Muscle of leg (tissue), 11 donors: ENCODE measurements around the gene HOXA11. TPM values are rescaled to one million over a fixed set of nuclear protein-coding genes. Genes with fewer than 3 reads are reported as not detected.
A peak's percentile ranks its signal among the peaks of the same experiment; 100 is the strongest.

Source experiments
- DNase-seq: peaks from one replicate; pipeline ENCODE4 v3.0.0; 2013
- H3K27ac ChIP-seq: one replicate; pipeline ENCODE4 v1.5.1; 2013; ENCODE audit warnings: mild to moderate bottlenecking, low read length, control low read depth
- H3K27me3 ChIP-seq: one replicate; pipeline ENCODE4 v1.6.1; 2013; ENCODE audit warnings: low read length; ENCODE audit not compliant: control insufficient read depth, insufficient read depth
- H3K36me3 ChIP-seq: one replicate; pipeline ENCODE4 v1.6.1; 2013; ENCODE audit warnings: low read length; ENCODE audit not compliant: control insufficient read depth, insufficient read depth
- H3K4me1 ChIP-seq: one replicate; pipeline ENCODE4 v1.6.1; 2013; ENCODE audit warnings: low read length; ENCODE audit not compliant: control insufficient read depth, insufficient read depth
- H3K4me3 ChIP-seq: one replicate; pipeline ENCODE4 v1.5.1; 2013; ENCODE audit warnings: low read length, control low read depth
- H3K9me3 ChIP-seq: replicated peaks from 2 replicates; pipeline ENCODE4 v1.6.1; 2013; ENCODE audit warnings: low read depth, low read length; ENCODE audit not compliant: control insufficient read depth
- WGBS: methylation state at CpG from one replicate; pipeline ENCODE4 v1.1.5; 2013; ENCODE audit warnings: missing lambda C conversion rate; ENCODE audit not compliant: insufficient coverage; 5-methylcytosine and 5-hydroxymethylcytosine counted together
- polyA plus RNA-seq, 8 donors: library from polyadenylated mRNA; unstranded; fragments of 120-200 nt; gene quantifications; one replicate each; pipeline versions ENCODE4 v1.2.1 to v1.2.3, GENCODE V29; 2013; ENCODE audit warnings: inconsistent platforms in 1 of 8, low replicate concordance in 1 of 8; ENCODE audit not compliant: insufficient read length in 8 of 8, insufficient read depth in 1 of 8
- total RNA-seq: library from RNA; stranded (reverse); fragments of 120-200 nt; gene quantifications from one replicate; pipeline ENCODE4 v1.2.4, GENCODE V29; 2013

The HOXA11 gene
- total and polyA plus RNA-seq, 9 donors = 2.0 to 12.0 (median 6.5) TPM

DNA sequence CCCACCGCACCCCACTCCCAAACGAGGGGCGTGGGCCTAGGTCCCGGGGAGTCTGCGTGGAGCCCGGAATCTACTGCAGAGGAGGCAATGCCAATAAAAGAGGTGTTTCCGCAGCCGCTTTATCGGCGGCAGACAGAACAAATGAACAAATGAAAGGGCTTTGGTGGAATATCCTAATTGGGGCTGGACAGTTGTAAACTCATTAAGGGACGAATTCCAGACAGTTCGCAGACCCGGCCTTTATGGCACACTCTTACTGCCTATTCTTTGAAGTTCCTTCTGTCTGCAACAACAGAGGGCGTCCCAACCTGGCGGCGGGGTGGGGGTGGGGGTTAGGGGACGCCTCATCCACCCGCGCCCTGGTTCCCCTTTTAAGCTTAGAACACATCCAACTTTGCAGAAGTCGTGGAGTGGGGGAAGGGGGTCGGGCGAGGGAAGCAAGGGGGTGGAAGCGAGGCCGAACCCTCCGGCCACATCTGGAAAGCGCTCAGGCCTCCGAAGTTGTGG lies 23.8 kb downstream of the HOXA11 start:
- Histone ChIP-seq H3K4me3 (peak overlapping the region; percentile 72), H3K27ac (peak overlapping the region; percentile 97), H3K27me3 (peaks cover 58% of the 10 kb centered on the region), H3K36me3 (peaks cover 10% of the 10 kb centered on the region), H3K9me3 (no peaks in the 10 kb centered on the region), H3K4me1 (peaks cover 56% of the 10 kb centered on the region)
- 0% methylated on average over 8 of the region's 27 CpGs for WGBS
- DNase-seq = peak; percentile 76

DNA sequence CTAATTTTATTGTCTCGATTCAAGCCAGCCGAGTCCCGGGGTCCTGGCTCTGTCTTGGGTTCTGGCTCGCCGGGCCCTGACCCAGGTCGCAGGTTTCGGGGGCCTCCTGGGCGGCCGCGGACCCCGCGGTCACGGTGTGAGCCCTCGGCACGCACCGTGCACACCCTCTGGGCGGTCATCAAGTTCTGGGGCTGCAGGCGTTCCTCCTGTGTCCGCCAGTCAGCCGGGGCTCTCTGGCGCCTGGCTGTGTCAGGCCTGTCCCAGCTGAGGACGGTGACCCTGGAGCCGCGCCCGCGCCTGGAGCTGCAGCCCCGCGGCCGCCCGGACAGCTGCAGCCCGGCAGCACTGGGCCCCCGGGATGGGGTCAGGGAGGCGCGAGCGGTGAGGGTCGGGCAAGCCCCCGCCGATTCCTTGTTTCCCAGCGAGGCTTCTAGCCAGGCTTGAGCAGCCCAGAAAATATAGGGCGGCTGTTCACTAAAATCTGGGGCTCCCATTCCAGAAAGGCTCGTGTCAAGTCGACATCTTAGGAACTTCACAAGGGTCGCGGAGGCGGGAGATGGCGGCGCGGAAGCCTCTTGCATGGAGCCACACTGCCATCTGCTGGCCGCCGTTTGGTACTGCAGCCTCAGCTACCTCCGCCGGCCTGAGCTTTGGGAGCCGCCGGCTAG lies 24.4 kb downstream of the HOXA11 start:
- Histone ChIP-seq H3K9me3 (no peaks in the 10 kb centered on the region), H3K36me3 (peaks cover 10% of the 10 kb centered on the region), H3K4me1 (peaks cover 52% of the 10 kb centered on the region), H3K27ac (peak overlapping the region; percentile 97), H3K4me3 (peak overlapping the region; percentile 72), H3K27me3 (peaks cover 55% of the 10 kb centered on the region)
- 3% methylated on average over 50 of the region's 54 CpGs for WGBS
- DNase-seq = peak; percentile 95

DNA sequence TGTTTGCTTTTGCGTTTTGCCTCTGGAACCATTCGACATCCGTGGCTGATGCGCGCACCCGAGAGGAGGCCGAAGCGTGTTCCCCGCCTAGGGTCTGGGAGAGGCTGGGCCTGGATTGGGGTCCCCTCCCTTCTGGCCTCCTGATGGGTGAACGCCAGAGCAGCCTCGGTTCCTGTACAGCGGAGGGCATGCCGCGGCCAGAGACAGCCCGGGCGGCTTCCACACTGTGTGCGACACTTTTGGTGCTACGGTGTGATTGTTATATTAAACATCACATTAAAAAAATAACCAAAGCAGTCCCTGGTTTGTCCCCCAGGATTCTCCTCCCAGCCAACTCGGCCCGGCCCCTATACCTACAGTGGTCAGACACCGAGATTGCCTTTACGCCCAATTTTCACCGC lies 24.9 kb downstream of the HOXA11 start:
- peaks cover 59% of the 10 kb centered on the region for H3K27me3 ChIP-seq
- H3K9me3 ChIP-seq = no peaks in the 10 kb centered on the region
- H3K27ac ChIP-seq = peak overlapping the region; percentile 97
- H3K4me1 ChIP-seq = peaks cover 57% of the 10 kb centered on the region
- WGBS = 31% methylated on average over 14 of the region's 23 CpGs
- H3K4me3 ChIP-seq = peak overlapping the region; percentile 72
- DNase-seq = peak; percentile 70
- H3K36me3 ChIP-seq = peaks cover 10% of the 10 kb centered on the region

DNA sequence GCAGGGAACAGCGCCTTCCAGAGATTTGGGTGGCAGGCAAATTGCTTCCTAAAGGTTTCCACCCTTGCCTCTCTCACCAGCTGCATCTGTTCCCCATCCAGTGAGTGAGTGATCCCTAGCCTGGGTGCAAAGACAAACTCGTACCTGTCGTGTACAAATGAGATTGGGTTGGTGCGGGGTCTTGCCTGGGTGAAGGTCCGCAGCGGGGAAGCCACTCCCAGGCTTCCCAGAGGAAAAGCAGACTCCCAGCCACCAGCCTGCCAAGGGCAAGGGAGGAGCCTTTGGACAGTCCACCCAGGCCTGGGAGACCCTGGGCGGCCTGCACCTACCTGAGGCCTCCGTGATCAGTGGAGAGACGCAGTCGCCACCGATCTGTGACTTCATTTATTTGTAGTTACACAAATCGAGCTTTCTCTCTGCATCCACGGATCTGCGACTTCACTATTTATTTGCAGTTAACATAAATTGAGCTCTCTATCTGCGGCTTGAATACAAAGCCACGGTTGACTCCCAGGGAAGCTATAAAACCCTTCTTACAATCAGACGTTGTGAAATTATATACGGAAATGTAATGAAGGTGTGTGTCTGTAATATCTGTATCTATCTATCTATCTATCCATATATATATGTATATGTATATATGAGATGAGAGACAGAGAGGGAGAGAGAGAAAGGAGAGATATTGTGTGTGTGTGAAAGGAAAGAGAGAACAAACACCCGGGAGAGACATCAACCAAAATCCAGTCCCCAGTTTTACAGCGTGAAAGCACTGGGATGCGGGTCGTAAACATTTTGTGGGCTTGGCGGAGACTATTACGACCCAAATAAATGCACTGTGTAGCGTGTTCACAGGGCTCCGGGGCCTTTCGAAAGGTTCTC lies 25.5 kb downstream of the HOXA11 start:
- H3K4me1 ChIP-seq = peaks cover 58% of the 10 kb centered on the region
- WGBS = 79% methylated on average over 16 of the region's 27 CpGs

DNA sequence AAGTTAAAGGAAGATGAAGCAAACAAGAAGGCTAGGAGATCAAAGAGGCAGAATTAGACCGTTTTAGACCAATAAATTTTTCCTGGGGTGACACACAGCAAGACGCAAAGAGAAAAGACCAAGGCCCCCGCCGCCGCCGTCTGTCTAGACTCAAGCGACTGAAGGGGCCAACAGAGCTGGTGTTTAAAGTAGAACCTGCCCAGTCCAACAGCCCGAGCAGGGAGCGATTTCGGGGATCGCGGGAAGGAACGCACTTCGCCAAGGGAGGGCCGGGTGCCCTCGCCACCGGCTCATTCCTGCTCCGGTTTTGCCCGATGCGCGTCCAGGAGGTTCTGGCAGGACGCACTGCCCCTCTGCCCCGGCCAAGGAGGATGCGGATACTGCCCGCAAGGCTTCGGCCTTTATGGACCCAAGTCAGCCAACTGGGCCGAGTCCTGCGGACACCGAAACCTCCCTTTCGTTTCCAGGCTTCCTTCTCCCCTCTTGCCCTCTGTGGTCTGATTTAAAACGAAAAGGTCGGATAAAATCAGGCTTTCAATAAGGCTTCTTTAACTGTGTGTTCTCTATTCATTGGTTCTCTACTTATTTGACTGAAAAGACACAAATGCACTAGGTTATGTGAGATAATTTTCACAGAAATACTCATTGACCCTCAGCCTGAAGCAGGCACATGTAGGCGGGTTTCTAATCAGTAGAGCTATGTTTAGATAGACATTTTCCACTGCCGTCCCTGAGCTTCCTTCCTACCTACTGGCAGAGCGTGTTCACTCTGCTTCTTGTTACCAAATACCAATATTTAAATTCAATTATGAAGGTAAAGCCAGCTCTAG lies 26.4 kb downstream of the HOXA11 start:
- Histone ChIP-seq H3K4me1 (peaks cover 61% of the 10 kb centered on the region), H3K36me3 (peaks cover 20% of the 10 kb centered on the region), H3K27me3 (peaks cover 64% of the 10 kb centered on the region), H3K9me3 (no peaks in the 10 kb centered on the region), H3K4me3 (peak overlapping the region; percentile 19), H3K27ac (peak overlapping the region; percentile 97)
- WGBS = 83% methylated on average over 25 of the region's 35 CpGs
- no peak for DNase-seq

More for the DNA sequence above, 25.5 kb downstream of the HOXA11 start:
- Histone ChIP-seq H3K27ac (peak overlapping the region; percentile 97), H3K4me3 (peak overlapping the region; percentile 72), H3K36me3 (peaks cover 13% of the 10 kb centered on the region), H3K9me3 (no peaks in the 10 kb centered on the region), H3K27me3 (peaks cover 61% of the 10 kb centered on the region)
- DNase-seq = no peak

DNA sequence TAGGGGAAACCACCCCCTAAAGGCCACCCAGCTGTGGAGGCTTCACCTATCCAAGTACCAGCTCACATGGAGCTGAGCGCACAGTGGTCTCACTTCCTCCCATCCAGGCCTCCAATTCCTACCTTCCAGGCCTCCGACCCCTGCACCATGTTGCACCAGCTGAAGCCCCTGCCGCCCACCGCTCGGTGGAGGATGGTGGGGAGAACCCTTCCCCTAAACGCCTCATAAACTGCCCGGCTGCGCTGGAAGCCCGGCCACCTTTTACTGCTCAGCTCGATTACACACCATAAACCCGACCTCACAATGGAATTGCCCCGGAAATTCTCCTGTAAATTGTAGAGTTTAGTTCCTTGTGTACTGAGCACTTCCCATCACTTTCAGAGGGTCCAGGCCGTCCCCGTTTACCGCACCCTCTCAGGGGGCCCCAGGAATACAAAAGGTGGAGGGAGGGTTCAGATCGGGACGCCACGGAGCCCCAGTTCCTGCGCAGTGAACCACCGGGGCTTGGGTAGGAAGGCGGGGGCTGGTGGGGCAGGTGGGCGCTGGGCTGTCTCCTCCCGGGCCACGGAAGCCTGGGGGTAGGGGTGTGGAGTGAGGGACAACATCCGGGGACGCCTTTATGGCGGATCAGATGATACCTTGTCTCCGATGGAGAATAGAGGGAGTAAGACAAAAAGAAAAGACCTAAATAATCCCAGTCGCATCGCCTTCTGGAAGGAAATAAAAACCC lies 27.2 kb downstream of the HOXA11 start:
- 74% methylated on average over 15 of the region's 30 CpGs for whole genome bisulfite sequencing
- no peak for DNase-seq
- Histone ChIP-seq H3K4me3 (peak overlapping the region; percentile 19), H3K36me3 (peaks cover 16% of the 10 kb centered on the region), H3K27ac (peak overlapping the region; percentile 29), H3K27me3 (peaks cover 65% of the 10 kb centered on the region), H3K4me1 (peaks cover 68% of the 10 kb centered on the region), H3K9me3 (no peaks in the 10 kb centered on the region)

DNA sequence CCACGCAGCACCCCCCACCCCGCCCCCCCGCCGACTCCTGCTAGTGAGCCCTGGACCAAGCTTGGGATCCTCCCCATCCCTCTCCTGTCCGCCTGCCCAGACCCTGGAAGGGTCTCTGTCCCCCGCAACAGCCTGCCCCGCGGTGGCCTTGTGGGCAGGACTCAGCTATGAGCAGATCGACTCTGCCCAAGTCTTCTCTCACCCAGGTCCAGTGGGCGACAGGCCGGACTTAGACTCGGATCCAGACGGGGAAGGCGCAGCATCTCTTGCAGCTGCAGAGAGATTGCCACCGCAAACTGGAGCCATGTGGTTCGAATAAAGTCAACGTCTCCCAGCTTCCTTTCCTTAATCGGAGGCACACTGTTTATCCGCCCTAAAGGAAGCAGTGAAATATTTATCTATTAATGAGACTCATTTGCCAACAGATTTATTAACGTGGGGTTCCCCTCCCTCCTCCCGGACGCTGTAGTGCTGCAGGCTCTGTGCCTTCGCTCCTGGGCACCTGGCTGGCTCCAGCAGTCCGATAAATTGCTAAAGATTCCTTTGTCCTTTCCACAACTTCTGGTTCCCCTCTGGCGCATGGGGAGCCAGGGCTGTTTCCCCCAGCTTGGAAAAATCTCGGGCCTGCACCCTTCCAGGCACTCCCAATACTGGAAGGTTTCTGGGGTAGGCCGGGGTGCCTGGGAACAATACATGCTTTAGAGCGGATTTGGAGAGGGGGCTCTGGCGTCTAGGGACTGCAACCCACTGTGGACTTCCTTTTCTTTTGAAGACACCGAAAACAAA lies 27.9 kb downstream of the HOXA11 start:
- Histone ChIP-seq H3K4me3 (peak overlapping the region; percentile 60), H3K27ac (peak overlapping the region; percentile 92), H3K9me3 (no peaks in the 10 kb centered on the region), H3K36me3 (peaks cover 15% of the 10 kb centered on the region), H3K4me1 (peaks cover 74% of the 10 kb centered on the region), H3K27me3 (peaks cover 73% of the 10 kb centered on the region)
- WGBS = 22% methylated on average over 10 of the region's 30 CpGs
- no peak for DNase-seq

DNA sequence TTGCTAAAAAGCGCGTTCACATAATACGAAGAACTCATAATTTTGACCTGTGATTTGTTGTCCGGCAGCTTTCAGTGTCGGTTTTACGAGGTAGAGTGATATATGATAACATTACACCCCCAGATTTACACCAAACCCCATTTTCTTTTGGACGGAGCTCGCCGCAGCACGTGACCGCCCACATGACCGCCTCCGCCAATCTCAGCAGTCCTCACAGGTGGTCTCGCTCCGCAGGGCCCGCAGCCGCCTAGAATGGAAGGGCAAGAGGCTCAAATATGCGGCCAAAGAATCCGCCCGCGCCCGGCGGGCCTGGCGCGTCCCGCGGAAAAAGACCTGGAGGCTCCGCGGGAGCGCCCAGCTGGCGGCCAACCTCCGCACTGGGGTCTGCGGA lies 28.5 kb downstream of the HOXA11 start, which contains the start of gene HOXA7:
TSS of gene HOXA7 (minus strand) at position 168 of the 391 bp plus-strand sequence. CDS start at position 38, 130 bp downstream.
- peak; percentile 95 for DNase-seq
- peaks cover 74% of the 10 kb centered on the region for H3K27me3 ChIP-seq
- under 1% methylated on average over 26 of the region's 33 CpGs for WGBS

More for the DNA sequence above, 28.5 kb downstream of the HOXA11 start, which contains the start of gene HOXA7:
- Histone ChIP-seq H3K27ac (peak within 1 kb of the TSS; percentile 92), H3K36me3 (peaks cover 10% of the 10 kb centered on the region), H3K4me3 (peak within 1 kb of the TSS; percentile 60), H3K9me3 (no peaks in the 10 kb centered on the region), H3K4me1 (peaks cover 74% of the 10 kb centered on the region)
